DND-41 (cell line): ENCODE results near the gene CASR.
A peak's percentile ranks its signal among the peaks of the same experiment; 100 is the strongest.

Experiments used
- ATAC-seq: fragments of 200-7000 bp; cut with Tn5 transposase; 3 replicates; pipeline ENCODE4 v1.9.1; 2021; ENCODE audit warnings: low read depth; ENCODE audit not compliant: insufficient read depth
- DNase-seq: peaks from one replicate; pipeline ENCODE4 v3.0.0-alpha.2; 2020
- H2AFZ ChIP-seq: 2 replicates; pipeline ENCODE4 v1.6.0; 2012; ENCODE audit warnings: low read depth, low read length
- H3K27ac ChIP-seq: 2 replicates; pipeline ENCODE4 v1.5.1; 2012; ENCODE audit warnings: low read length, inconsistent platforms
- H3K27me3 ChIP-seq: fragments of 200-600 bp; sonication (generic); 2 replicates; pipeline ENCODE4 v1.6.0; 2012; ENCODE audit warnings: low read length, mild to moderate bottlenecking, inconsistent platforms; ENCODE audit not compliant: insufficient read depth, poor library complexity
- H3K36me3 ChIP-seq: 2 replicates; pipeline ENCODE4 v1.5.1; 2012; ENCODE audit warnings: low read length, inconsistent platforms; ENCODE audit not compliant: insufficient read depth
- H3K4me1 ChIP-seq: 2 replicates; pipeline ENCODE4 v1.5.1; 2012; ENCODE audit warnings: mild to moderate bottlenecking, low read length; ENCODE audit not compliant: insufficient read depth
- H3K4me2 ChIP-seq: 2 replicates; pipeline ENCODE4 v1.6.0; 2012; ENCODE audit warnings: mild to moderate bottlenecking, moderate library complexity, low read length, inconsistent platforms; ENCODE audit not compliant: insufficient read depth
- H3K4me3 ChIP-seq, 2 experiments: fragments of 200-600 bp in 1 of 2; shearing (Covaris generic) in 1 of 2; 2 replicates each; pipeline ENCODE4 v1.5.1; 2012 to 2016; ENCODE audit warnings: inconsistent platforms in 2 of 2, low read length in 2 of 2, mild to moderate bottlenecking in 2 of 2, low read depth in 1 of 2, moderate library complexity in 1 of 2
- H3K79me2 ChIP-seq: 2 replicates; pipeline ENCODE4 v1.6.0; 2012; ENCODE audit warnings: low read length, inconsistent platforms; ENCODE audit not compliant: insufficient read depth
- H3K9ac ChIP-seq: 2 replicates; pipeline ENCODE4 v1.6.0; 2012; ENCODE audit warnings: low read depth, mild to moderate bottlenecking, inconsistent platforms, low read length, moderate library complexity
- H3K9me3 ChIP-seq: 2 replicates; pipeline ENCODE4 v1.5.1; 2012; ENCODE audit warnings: low read length, moderate library complexity, mild to moderate bottlenecking, inconsistent platforms; ENCODE audit not compliant: insufficient read depth, severe bottlenecking
- H4K20me1 ChIP-seq: 2 replicates; pipeline ENCODE4 v1.6.0; 2012; ENCODE audit warnings: low read length; ENCODE audit not compliant: insufficient read depth
- EZH2 ChIP-seq: IDR thresholded peaks from 3 replicates; pipeline ENCODE4 v1.6.1; 2012; ENCODE audit warnings: borderline replicate concordance, low read depth, mild to moderate bottlenecking, moderate library complexity, low read length, inconsistent platforms; ENCODE audit not compliant: severe bottlenecking
- TF ChIP-seq, protein P1 (sequence below): IDR thresholded peaks from 2 replicates; pipeline ENCODE4 v1.5.1; 2012; ENCODE audit warnings: borderline replicate concordance, low read length, moderate library complexity, mild to moderate bottlenecking; ENCODE audit not compliant: poor library complexity, severe bottlenecking; ENCODE audit errors: extremely low read depth

CASR gene

DNA sequence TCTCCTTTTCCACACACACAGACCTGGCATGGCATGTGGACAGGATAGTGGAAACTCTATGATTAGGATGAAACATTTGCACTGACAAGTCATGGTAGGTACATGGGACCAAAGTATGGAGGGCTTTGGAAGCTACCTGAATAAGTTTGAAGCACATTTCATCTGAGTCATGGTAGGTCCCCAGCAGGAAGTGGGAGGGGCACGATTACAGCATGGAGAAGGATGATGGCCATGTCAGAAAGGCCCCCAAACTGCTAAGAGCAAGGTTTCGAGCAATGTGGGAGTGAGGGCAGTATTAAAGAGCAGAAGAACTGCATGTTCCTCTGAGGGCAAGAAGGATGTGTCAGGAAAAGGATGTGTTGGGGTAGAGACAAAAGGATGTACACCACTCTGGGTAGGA is 90.0 kb downstream of the CASR start:
- Histone ChIP-seq H3K9ac (no peak overlapping the region), H2AFZ (no peak overlapping the region), H3K9me3 (no peaks in the 10 kb centered on the region), H3K27ac (no peak overlapping the region), H3K4me2 (no peak overlapping the region), H4K20me1 (no peaks in the 10 kb centered on the region), H3K79me2 (no peaks in the 10 kb centered on the region), H3K36me3 (no peaks in the 10 kb centered on the region), H3K4me3 (no peak overlapping the region), H3K27me3 (no peaks in the 10 kb centered on the region), H3K4me1 (peaks cover 19% of the 10 kb centered on the region)
- peak; percentile 10 for DNase-seq
- ATAC-seq: no peak
- TF ChIP-seq EZH2: no peak
- TF ChIP-seq, protein P1, sequence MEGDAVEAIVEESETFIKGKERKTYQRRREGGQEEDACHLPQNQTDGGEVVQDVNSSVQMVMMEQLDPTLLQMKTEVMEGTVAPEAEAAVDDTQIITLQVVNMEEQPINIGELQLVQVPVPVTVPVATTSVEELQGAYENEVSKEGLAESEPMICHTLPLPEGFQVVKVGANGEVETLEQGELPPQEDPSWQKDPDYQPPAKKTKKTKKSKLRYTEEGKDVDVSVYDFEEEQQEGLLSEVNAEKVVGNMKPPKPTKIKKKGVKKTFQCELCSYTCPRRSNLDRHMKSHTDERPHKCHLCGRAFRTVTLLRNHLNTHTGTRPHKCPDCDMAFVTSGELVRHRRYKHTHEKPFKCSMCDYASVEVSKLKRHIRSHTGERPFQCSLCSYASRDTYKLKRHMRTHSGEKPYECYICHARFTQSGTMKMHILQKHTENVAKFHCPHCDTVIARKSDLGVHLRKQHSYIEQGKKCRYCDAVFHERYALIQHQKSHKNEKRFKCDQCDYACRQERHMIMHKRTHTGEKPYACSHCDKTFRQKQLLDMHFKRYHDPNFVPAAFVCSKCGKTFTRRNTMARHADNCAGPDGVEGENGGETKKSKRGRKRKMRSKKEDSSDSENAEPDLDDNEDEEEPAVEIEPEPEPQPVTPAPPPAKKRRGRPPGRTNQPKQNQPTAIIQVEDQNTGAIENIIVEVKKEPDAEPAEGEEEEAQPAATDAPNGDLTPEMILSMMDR: no peak

DNA sequence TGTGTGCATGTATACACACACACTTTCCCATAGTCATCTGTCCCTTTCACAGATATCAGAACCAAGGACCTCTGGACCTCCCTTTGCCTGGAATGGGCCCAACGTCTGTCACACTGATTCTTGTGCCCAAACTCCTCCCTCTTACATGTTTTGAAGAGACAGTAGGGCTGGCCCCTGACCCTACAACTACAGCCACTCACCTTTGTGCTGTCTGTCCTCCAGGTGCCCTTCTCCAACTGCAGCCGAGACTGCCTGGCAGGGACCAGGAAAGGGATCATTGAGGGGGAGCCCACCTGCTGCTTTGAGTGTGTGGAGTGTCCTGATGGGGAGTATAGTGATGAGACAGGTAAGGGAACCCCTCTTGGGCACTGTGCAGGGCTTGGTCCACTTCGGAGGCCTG is 98.4 kb downstream of the CASR start:
- no peak overlapping the region for H3K9ac ChIP-seq
- no peaks in the 10 kb centered on the region for H3K9me3 ChIP-seq
- no peak overlapping the region for H3K4me2 ChIP-seq
- no peaks in the 10 kb centered on the region for H3K4me1 ChIP-seq
- no peaks in the 10 kb centered on the region for H3K79me2 ChIP-seq
- peaks cover 8% of the 10 kb centered on the region for H3K27me3 ChIP-seq
- no peak overlapping the region for H3K27ac ChIP-seq
- no peak overlapping the region for H2AFZ ChIP-seq
- H4K20me1 ChIP-seq: no peaks in the 10 kb centered on the region
- H3K4me3 ChIP-seq: no peak overlapping the region
- DNase-seq: no peak
- TF ChIP-seq EZH2: no peak
- TF ChIP-seq, protein P1: no peak
- H3K36me3 ChIP-seq: no peaks in the 10 kb centered on the region
- no peak for ATAC-seq

DNA sequence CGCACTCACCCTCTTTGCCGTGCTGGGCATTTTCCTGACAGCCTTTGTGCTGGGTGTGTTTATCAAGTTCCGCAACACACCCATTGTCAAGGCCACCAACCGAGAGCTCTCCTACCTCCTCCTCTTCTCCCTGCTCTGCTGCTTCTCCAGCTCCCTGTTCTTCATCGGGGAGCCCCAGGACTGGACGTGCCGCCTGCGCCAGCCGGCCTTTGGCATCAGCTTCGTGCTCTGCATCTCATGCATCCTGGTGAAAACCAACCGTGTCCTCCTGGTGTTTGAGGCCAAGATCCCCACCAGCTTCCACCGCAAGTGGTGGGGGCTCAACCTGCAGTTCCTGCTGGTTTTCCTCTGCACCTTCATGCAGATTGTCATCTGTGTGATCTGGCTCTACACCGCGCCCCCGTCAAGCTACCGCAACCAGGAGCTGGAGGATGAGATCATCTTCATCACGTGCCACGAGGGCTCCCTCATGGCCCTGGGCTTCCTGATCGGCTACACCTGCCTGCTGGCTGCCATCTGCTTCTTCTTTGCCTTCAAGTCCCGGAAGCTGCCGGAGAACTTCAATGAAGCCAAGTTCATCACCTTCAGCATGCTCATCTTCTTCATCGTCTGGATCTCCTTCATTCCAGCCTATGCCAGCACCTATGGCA is 100.5 kb downstream of the CASR start:
- H4K20me1 ChIP-seq: no peaks in the 10 kb centered on the region
- H3K79me2 ChIP-seq: no peaks in the 10 kb centered on the region
- no peak overlapping the region for H3K27ac ChIP-seq
- H3K9ac ChIP-seq: no peak overlapping the region
- H2AFZ ChIP-seq: no peak overlapping the region
- H3K36me3 ChIP-seq: no peaks in the 10 kb centered on the region
- H3K4me2 ChIP-seq: no peak overlapping the region
- no peaks in the 10 kb centered on the region for H3K4me1 ChIP-seq
- no peak for ATAC-seq
- H3K4me3 ChIP-seq: no peak overlapping the region
- no peak for TF ChIP-seq EZH2
- H3K9me3 ChIP-seq: no peaks in the 10 kb centered on the region
- peaks cover 16% of the 10 kb centered on the region for H3K27me3 ChIP-seq
- no peak for DNase-seq

DNA sequence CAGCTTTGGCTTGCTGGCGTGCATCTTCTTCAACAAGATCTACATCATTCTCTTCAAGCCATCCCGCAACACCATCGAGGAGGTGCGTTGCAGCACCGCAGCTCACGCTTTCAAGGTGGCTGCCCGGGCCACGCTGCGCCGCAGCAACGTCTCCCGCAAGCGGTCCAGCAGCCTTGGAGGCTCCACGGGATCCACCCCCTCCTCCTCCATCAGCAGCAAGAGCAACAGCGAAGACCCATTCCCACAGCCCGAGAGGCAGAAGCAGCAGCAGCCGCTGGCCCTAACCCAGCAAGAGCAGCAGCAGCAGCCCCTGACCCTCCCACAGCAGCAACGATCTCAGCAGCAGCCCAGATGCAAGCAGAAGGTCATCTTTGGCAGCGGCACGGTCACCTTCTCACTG is 101.0 kb downstream of the CASR start:
- Histone ChIP-seq H3K79me2 (no peaks in the 10 kb centered on the region), H3K4me3 (no peak overlapping the region), H2AFZ (no peak overlapping the region), H3K9me3 (no peaks in the 10 kb centered on the region), H3K36me3 (no peaks in the 10 kb centered on the region), H3K4me1 (no peaks in the 10 kb centered on the region), H3K27ac (no peak overlapping the region), H3K4me2 (no peak overlapping the region), H4K20me1 (no peaks in the 10 kb centered on the region), H3K9ac (no peak overlapping the region), H3K27me3 (peaks cover 16% of the 10 kb centered on the region)
- ATAC-seq (no peak), DNase-seq (no peak)
- TF ChIP-seq, protein P1: no peak
- no peak for TF ChIP-seq EZH2
